ENCODE measurements around the gene RNF207.

The RNF207 gene

GRCh38 chr1:6241107-6241886 lies 35.4 kb downstream of the RNF207 start:
- TF ChIP-seq CEBPB (IDR thresholded peaks at IDR 0.05) (no peak), TAF1 (IDR thresholded peaks at IDR 0.05; ENCODE audit: low read depth) (no peak), TEAD4 (IDR thresholded peaks at IDR 0.05) (no peak), REST (IDR thresholded peaks at IDR 0.05; ENCODE audit: low read depth) (no peak), NFIC (IDR thresholded peaks at IDR 0.05) (no peak), EP300 (IDR thresholded peaks at IDR 0.05; ENCODE audit: borderline replicate concordance) (no peak), USF1 (IDR thresholded peaks at IDR 0.05) (no peak), CREB1 (IDR thresholded peaks at IDR 0.05; ENCODE audit: low read depth) (no peak)

DNA sequence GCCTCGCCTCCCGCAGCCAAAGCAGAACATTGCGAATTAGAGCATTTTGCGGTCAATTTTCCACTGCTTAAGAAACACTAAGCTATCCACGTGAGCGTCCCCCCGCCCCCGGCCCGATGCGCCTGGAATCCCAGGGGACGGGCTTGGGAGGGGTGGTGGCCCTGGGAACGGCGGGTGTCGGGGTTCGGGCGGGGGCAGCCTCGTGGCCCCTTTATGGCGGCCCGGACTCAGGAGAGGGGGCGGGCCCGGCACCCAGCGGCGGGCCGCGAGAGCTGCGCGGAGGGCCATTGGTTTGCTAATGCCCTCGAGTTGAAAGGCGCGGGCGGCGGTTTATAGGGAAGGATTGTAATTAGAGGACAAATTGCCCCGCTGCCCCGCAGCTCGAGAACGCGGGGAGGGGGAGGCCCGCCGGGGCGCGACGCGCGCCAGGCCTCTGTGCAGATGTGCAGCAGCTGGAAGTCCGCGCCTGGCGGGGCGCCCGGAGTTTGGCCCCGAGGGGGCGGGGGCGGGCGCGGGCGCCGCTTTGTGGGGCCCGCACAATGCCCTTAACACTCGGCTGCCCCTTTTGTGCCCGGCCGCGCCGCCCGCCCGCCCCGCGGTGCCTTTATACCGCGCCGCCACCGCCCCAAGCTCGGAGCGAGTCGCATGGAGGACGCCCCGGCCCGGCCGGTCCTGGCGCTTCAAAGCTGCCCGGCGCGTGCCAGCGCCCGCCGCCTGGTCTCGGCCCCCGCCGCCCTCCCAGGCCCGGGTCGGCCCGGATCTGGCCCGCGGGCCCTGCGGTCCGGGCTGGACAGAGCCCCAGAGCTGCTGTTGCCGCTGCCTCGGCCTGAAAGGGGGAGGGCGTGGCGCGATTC lies 36.2 kb downstream of the RNF207 start:
- TF ChIP-seq NFIC (IDR thresholded peaks at IDR 0.05): peak; percentile 40; the same call in 1 of the 2 replicates
- no peak; the same call in 1 of the 2 replicates for TF ChIP-seq MAX (IDR thresholded peaks at IDR 0.05)
- no peak for TF ChIP-seq TAF1 (IDR thresholded peaks at IDR 0.05; ENCODE audit: low read depth)
- TF ChIP-seq REST (IDR thresholded peaks at IDR 0.05; ENCODE audit: low read depth): peak; percentile 55
- TF ChIP-seq FOXM1 (IDR thresholded peaks at IDR 0.05; ENCODE audit: borderline replicate concordance, low read depth): no peak
- TF ChIP-seq EGR1 (IDR thresholded peaks at IDR 0.05): 0 out of 2 replicates have a peak, but pooled peaks have one; percentile 5

DNA sequence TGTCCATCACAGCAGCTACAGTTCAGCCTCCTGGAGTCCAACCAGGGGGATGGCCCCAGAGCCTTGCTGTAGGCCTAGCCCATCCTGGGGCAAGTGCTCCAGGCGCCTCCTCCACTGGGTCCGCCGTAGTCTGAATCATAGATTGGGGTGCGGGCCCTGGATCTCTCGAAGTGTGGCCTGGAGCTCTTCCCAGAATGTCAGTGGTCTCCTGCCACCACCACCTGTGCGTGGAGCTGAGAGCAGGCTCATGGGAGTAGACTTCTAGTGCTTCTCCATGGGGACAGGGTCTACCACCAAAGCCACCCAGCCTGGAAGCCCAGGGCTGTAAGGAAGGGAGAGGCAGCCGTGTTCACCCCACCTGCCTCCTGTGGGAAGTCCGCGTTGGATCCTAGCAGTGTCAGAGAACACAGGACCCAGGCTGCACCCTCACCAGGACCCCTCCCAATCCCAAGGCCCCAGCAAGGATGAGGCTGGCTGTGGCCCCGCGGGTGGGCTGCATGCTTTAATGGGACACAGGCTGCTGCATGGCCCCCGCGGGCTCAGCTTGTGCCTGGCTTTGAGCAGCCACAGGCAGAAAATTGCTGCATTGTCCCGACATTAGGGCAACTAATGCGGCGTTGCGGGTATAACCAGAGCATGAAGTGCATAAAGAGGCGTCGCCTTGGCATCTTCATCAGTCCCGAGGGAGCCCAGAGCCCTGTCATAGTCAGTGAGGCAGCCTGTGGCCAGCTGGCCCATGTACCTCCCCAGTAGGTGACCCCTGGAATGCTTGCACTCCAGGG lies 37.3 kb downstream of the RNF207 start:
- TF ChIP-seq YY1 (IDR thresholded peaks at IDR 0.05; ENCODE audit: low read depth) (no peak), EP300 (IDR thresholded peaks at IDR 0.05; ENCODE audit: borderline replicate concordance) (no peak), TEAD4 (IDR thresholded peaks at IDR 0.05) (no peak), EGR1 (IDR thresholded peaks at IDR 0.05) (no peak), TAF1 (IDR thresholded peaks at IDR 0.05; ENCODE audit: low read depth) (no peak), TCF12 (IDR thresholded peaks at IDR 0.05; ENCODE audit: low read depth) (no peak), RAD21 (IDR thresholded peaks at IDR 0.05; ENCODE audit: low read depth) (no peak), NFIC (IDR thresholded peaks at IDR 0.05) (no peak), REST (IDR thresholded peaks at IDR 0.05; ENCODE audit: low read depth) (no peak), CREB1 (IDR thresholded peaks at IDR 0.05; ENCODE audit: low read depth) (no peak), CEBPB (IDR thresholded peaks at IDR 0.05) (no peak), ZBTB7A (IDR thresholded peaks at IDR 0.05; ENCODE audit: low read depth) (no peak)

- TF ChIP-seq ZBTB7A (IDR thresholded peaks at IDR 0.05; ENCODE audit: low read depth) (no peak), EP300 (IDR thresholded peaks at IDR 0.05; ENCODE audit: borderline replicate concordance) (no peak), YY1 (IDR thresholded peaks at IDR 0.05; ENCODE audit: low read depth) (no peak), TEAD4 (IDR thresholded peaks at IDR 0.05) (no peak), NFIC (IDR thresholded peaks at IDR 0.05) (no peak), USF1 (IDR thresholded peaks at IDR 0.05) (no peak)
Measured at GRCh38 chr1:6243993-6244392, 38.1 kb downstream of the RNF207 start, which contains the start of gene HES3. TSS of gene HES3 (plus strand) at chr1:6244179. CDS start at chr1:6244366, 187 bp downstream.
